ENCODE measurements around the gene WDR81. TPM values are rescaled to one million over a fixed set of nuclear protein-coding genes. Genes with fewer than 3 reads are reported as not detected.
A peak's percentile ranks its signal among the peaks of the same experiment; 100 is the strongest.
"Not testable (repeated sequence)": the region's sequence is repeated elsewhere in the genome, so short reads cannot be mapped to it uniquely, and the experiment has no call there.

Gene WDR81
- polyA plus RNA-seq, 2 of the 4 experiments (the other 2 are of a cell fraction) = 4.9 to 26.8 TPM

DNA sequence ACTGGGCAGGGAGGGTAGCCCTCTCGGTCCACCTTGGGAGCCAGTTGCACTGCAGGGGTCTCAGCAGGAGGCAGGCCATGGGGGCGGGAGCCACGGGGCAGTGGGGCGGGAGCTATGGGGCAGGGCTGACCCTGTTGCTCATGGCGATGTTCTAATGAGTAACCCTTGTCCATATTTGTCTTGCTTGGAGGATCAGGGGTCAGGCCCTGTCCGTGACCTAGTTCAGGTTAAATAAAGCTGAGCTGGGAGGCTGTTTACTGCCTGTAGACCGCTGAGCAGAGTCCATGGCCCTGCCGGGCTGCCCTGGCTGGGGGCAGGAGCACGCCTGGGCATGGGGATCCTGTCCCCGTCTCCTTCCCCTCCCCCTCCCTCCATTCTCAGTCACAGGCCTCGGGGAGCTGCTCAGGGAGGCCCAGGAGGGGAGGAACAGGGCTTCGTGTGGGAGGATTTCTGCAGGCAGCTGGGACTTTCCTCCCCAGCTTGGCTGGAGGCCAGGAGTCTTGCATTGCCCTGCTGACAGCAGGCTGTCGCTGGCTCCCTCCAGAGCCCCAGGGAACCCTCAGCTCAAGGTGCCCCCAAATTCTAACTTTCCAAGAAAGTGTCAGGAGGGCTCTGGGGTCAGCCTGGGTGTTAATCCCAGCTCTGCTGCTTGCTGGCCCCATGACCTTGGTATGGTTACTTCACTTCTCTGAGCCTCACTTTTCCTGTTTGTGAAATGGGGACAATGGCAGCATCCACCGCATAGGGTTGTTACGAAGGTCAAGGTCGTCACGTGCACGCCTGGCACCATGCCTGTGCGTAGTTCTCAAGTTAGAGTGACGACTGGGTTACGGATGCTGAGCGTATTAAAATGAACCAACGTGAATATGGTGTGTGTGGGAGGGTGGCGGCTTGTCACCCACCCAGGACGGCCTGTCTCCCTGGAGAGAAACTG is 12.1 kb downstream of the WDR81 start:
- H3K27ac ChIP-seq = peak overlapping the region; percentile 53 to 84
- TF ChIP-seq CEBPB (IDR thresholded peaks at IDR 0.05) (peak in 1 of 2 experiments; percentile 5; a peak in 1 of 4 replicates), BHLHE40 (IDR thresholded peaks at IDR 0.05; ENCODE audit: low read depth, low read length) (no peak), JUNB (IDR thresholded peaks at IDR 0.05) (no peak), EHMT2 (IDR thresholded peaks at IDR 0.05; ENCODE audit: low read depth) (no peak), JUN (IDR thresholded peaks at IDR 0.05) (no peak; a peak in 1 of 5 replicates), CHD2 (IDR thresholded peaks at IDR 0.05; ENCODE audit: low read length, partially characterized antibody) (no peak), ZSCAN20 (CRISPR knock-in tag; IDR thresholded peaks at IDR 0.05) (no peak), KDM1A (IDR thresholded peaks at IDR 0.05; ENCODE audit: low read depth) (peak; percentile 70; the same call in 1 of the 2 replicates)
- TF ChIP-seq, protein P1, sequence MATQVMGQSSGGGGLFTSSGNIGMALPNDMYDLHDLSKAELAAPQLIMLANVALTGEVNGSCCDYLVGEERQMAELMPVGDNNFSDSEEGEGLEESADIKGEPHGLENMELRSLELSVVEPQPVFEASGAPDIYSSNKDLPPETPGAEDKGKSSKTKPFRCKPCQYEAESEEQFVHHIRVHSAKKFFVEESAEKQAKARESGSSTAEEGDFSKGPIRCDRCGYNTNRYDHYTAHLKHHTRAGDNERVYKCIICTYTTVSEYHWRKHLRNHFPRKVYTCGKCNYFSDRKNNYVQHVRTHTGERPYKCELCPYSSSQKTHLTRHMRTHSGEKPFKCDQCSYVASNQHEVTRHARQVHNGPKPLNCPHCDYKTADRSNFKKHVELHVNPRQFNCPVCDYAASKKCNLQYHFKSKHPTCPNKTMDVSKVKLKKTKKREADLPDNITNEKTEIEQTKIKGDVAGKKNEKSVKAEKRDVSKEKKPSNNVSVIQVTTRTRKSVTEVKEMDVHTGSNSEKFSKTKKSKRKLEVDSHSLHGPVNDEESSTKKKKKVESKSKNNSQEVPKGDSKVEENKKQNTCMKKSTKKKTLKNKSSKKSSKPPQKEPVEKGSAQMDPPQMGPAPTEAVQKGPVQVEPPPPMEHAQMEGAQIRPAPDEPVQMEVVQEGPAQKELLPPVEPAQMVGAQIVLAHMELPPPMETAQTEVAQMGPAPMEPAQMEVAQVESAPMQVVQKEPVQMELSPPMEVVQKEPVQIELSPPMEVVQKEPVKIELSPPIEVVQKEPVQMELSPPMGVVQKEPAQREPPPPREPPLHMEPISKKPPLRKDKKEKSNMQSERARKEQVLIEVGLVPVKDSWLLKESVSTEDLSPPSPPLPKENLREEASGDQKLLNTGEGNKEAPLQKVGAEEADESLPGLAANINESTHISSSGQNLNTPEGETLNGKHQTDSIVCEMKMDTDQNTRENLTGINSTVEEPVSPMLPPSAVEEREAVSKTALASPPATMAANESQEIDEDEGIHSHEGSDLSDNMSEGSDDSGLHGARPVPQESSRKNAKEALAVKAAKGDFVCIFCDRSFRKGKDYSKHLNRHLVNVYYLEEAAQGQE (IDR thresholded peaks at IDR 0.05) = no peak
- TF ChIP-seq, protein P2, sequence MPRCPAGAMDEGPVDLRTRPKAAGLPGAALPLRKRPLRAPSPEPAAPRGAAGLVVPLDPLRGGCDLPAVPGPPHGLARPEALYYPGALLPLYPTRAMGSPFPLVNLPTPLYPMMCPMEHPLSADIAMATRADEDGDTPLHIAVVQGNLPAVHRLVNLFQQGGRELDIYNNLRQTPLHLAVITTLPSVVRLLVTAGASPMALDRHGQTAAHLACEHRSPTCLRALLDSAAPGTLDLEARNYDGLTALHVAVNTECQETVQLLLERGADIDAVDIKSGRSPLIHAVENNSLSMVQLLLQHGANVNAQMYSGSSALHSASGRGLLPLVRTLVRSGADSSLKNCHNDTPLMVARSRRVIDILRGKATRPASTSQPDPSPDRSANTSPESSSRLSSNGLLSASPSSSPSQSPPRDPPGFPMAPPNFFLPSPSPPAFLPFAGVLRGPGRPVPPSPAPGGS (IDR thresholded peaks at IDR 0.05) = no peak
- TF ChIP-seq, protein P3, sequence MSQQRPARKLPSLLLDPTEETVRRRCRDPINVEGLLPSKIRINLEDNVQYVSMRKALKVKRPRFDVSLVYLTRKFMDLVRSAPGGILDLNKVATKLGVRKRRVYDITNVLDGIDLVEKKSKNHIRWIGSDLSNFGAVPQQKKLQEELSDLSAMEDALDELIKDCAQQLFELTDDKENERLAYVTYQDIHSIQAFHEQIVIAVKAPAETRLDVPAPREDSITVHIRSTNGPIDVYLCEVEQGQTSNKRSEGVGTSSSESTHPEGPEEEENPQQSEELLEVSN (IDR thresholded peaks at IDR 0.05; ENCODE audit: borderline replicate concordance, low read depth) = no peak
- TF ChIP-seq, protein P4, sequence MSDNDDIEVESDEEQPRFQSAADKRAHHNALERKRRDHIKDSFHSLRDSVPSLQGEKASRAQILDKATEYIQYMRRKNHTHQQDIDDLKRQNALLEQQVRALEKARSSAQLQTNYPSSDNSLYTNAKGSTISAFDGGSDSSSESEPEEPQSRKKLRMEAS (IDR thresholded peaks at IDR 0.05) = peak; percentile 65
- TF ChIP-seq, protein P5, sequence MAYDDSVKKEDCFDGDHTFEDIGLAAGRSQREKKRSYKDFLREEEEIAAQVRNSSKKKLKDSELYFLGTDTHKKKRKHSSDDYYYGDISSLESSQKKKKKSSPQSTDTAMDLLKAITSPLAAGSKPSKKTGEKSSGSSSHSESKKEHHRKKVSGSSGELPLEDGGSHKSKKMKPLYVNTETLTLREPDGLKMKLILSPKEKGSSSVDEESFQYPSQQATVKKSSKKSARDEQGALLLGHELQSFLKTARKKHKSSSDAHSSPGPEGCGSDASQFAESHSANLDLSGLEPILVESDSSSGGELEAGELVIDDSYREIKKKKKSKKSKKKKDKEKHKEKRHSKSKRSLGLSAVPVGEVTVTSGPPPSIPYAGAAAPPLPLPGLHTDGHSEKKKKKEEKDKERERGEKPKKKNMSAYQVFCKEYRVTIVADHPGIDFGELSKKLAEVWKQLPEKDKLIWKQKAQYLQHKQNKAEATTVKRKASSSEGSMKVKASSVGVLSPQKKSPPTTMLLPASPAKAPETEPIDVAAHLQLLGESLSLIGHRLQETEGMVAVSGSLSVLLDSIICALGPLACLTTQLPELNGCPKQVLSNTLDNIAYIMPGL (CRISPR knock-in tag; IDR thresholded peaks at IDR 0.05; ENCODE audit: borderline replicate concordance) = no peak
- no peak overlapping the region for H3K4me3 ChIP-seq
- DNase-seq (ENCODE audit: low read depth in 1 of 2, low spot score in 1 of 2) (peak; percentile 66 to 67), ATAC-seq (peak; percentile 40 to 78), FAIRE-seq (no peak)
- H3K4me2 ChIP-seq = peak overlapping the region; percentile 75
- peaks cover 20% of the 10 kb centered on the region for H3K4me1 ChIP-seq
- WGBS (ENCODE audit: missing lambda C conversion rate) = 52% methylated on average over 21 of the region's 25 CpGs
- CTCF ChIA-PET = interaction anchor here (0.6 to 1.9 kb wide), 11 partner anchors 9 to 437 kb away, joined by 3 to 12 read pairs (median 4); partner anchors contain the start of gene RTN4RL1
- H3K9me3 ChIP-seq = no peaks in the 10 kb centered on the region
- POLR2A ChIA-PET = interaction anchor here (1.9 kb wide), 1 partner anchor 20 kb away, joined by 8 read pairs; no protein-coding TSS in a partner anchor

DNA sequence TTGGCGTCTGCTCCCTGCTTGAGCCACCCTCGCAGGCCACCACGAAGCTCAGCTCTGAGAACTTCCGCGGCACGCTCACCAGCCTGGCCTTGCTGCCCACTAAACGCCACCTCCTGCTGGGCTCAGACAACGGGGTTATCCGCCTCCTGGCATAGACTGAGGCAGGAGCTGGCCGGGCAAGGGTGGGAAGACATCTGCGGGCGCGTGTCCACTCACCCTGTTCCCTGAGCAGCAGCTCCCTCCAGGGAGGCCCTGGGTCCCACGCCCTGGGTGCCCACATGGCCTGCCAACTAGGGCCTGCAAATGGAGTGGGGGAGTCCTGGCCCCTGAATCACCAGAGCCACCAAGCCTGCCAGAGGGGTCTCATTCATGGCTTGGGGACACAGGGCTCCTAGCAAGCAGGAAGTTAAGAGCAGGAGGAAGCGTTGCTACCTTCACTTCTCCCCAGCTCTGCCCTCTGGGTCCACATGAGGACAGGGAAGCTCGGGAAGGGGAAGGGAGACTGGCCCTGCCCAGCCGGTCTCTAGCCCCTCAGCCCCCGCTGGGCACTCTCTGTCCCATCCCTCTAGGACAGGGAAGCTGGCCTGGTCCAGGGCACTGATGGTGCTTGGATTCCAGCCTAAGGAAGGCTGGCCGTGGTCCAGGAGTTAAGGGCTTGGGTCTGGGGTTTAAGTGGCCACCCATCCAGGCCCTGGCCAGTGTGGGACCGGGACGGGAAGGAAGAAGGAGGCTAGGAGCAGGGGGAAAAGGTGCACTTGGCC is 13.2 kb downstream of the WDR81 start:
- Histone ChIP-seq H3K4me2 (no peak overlapping the region), H3K9me3 (no peaks in the 10 kb centered on the region), H3K27ac (peak overlapping the region in 1 of 2 experiments; percentile 84; a peak in 2 of 6 replicates), H3K4me3 (no peak overlapping the region), H3K4me1 (peaks cover 25% of the 10 kb centered on the region)
- FAIRE-seq (no peak), DNase-seq (ENCODE audit: low read depth in 1 of 2, low spot score in 1 of 2) (no peak), ATAC-seq (no peak)
- ChIA-PET POLR2A (interaction anchor here (1.9 kb wide), 1 partner anchor 21 kb away, joined by 8 read pairs; no protein-coding TSS in a partner anchor), CTCF (interaction anchor here (0.6 to 1.9 kb wide), 5 partner anchors 8 to 436 kb away, joined by 3 to 12 read pairs (median 4); no protein-coding TSS in a partner anchor)
- 93% methylated on average over 21 of the region's 21 CpGs for WGBS (ENCODE audit: missing lambda C conversion rate)
- TF ChIP-seq HOXB13 (CRISPR knock-in tag; IDR thresholded peaks at IDR 0.05; ENCODE audit: low read depth) = no peak
- TF ChIP-seq CHD4 (IDR thresholded peaks at IDR 0.05; ENCODE audit: borderline replicate concordance) = no peak
- no peak for TF ChIP-seq GATA3 (IDR thresholded peaks at IDR 0.05; ENCODE audit: borderline replicate concordance)

DNA sequence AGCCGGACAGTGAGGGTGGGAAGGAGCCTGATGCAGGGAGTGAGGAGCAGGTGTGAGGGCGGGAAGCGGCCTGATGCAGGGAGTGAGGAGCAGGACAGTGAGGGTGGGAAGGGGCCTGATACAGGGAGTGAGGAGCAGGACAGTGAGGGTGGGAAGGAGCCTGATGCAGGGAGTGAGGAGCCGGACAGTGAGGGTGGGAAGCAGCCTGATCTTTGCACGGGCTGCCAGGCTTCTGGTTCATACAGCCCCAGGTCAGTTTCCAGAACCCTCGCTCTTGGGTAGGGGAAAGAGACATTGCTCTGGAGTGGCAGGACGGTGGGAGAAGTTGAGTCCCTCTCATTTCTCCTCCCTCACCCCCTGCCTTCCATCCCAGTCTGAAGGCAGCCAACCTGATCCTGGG is 17.4 kb downstream of the WDR81 start:
- ATAC-seq = peak in 1 of 2 experiments; percentile 41; a peak in 2 of 6 replicates
- 82% methylated on average over 7 of the region's 7 CpGs for WGBS (ENCODE audit: missing lambda C conversion rate)
- POLR2A ChIA-PET; H3K4me2 ChIP-seq; DNase-seq (ENCODE audit: low read depth in 1 of 2, low spot score in 1 of 2); FAIRE-seq; H3K9me3 ChIP-seq; H3K27ac ChIP-seq; H3K4me3 ChIP-seq: not testable (repeated sequence)
- H3K4me1 ChIP-seq = peaks cover 11% of the 10 kb centered on the region
- CTCF ChIA-PET = interaction anchor here (0.6 to 2.1 kb wide), 3 partner anchors 10 to 42 kb away, joined by 3 to 5 read pairs (median 4); no protein-coding TSS in a partner anchor

Measured in A549 (cell line).